Esophagus muscularis mucosa (tissue), 4 donors: ENCODE results near the gene GABRD.

Experiments used
- EP300 ChIP-seq: sonication (generic); formaldehyde crosslinking; IDR thresholded peaks from one replicate; pipeline ENCODE4 v1.6.1; 2017; ENCODE audit warnings: antibody characterized with exemption
- POLR2A ChIP-seq: fragments of 450-650 bp; IDR thresholded peaks from one replicate; pipeline ENCODE4 v1.6.1; 2017; ENCODE audit warnings: antibody characterized with exemption, moderate library complexity, mild to moderate bottlenecking, low read depth
- POLR2AphosphoS5 ChIP-seq, 2 donors: sonication (generic); formaldehyde crosslinking; IDR thresholded peaks; one replicate each; pipeline ENCODE4 v1.6.1; 2017; ENCODE audit warnings: antibody characterized with exemption in 2 of 2
- TF ChIP-seq, protein P1 (sequence below), 3 experiments: fragments of 200-600 bp in 2 of 3; fragments of 450-650 bp in 1 of 3; sonication (generic) in 2 of 3; IDR thresholded peaks; one replicate each; pipeline ENCODE4 v1.5.1; 2017 to 2019; ENCODE audit warnings: antibody characterized with exemption in 3 of 3, mild to moderate bottlenecking in 2 of 3, moderate library complexity in 1 of 3

GRCh38 chr1:2065699-2066098 is 46.6 kb downstream of the GABRD start:
- TF ChIP-seq, protein P1, sequence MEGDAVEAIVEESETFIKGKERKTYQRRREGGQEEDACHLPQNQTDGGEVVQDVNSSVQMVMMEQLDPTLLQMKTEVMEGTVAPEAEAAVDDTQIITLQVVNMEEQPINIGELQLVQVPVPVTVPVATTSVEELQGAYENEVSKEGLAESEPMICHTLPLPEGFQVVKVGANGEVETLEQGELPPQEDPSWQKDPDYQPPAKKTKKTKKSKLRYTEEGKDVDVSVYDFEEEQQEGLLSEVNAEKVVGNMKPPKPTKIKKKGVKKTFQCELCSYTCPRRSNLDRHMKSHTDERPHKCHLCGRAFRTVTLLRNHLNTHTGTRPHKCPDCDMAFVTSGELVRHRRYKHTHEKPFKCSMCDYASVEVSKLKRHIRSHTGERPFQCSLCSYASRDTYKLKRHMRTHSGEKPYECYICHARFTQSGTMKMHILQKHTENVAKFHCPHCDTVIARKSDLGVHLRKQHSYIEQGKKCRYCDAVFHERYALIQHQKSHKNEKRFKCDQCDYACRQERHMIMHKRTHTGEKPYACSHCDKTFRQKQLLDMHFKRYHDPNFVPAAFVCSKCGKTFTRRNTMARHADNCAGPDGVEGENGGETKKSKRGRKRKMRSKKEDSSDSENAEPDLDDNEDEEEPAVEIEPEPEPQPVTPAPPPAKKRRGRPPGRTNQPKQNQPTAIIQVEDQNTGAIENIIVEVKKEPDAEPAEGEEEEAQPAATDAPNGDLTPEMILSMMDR (IDR thresholded peaks at IDR 0.05): no peak
- TF ChIP-seq POLR2AphosphoS5 (IDR thresholded peaks at IDR 0.05): no peak
- TF ChIP-seq POLR2A: no peak
- no peak for TF ChIP-seq EP300
